Measurements from ENCODE around the gene TRIM39. TPM values are rescaled to one million over a fixed set of nuclear protein-coding genes. Genes with fewer than 3 reads are reported as not detected.

The TRIM39 gene
- total and polyA plus RNA-seq, 2 of the 13 experiments (the other 11 are each of a cell fraction or from before 2014, with no cell fraction given) = 7.7 to 14.6 TPM

DNA sequence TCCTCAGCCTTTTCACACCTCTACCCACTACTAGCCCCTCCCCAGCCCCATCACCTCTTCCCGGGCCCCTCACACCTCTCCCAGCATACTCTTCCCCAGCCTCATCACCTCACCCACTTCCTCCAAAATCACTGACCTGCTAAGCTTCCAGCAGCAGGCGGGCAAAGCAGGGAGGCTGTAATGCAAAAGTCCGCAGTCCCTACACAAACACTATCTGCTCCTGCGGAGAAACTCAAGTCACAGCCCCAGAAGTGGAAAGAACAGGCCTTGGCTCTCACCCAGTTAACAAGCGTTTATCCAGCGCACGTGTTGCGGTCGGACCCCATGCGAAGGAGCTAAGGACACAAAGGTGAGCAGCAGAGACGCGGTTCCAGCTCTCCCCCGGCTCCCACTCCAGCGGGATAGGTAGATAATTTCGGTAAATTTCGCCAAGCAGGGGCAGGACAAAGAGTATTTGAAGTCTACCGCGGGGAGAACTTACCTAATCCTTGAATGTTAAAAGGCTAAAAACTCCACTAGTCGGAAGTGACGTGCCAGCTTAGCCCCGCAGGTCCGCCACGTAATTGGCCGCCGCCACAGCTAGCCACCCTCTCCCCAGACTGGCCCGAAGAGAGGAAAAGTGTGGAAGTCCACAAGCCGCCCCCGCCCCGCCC lies 728 bp upstream of the TRIM39 start (continued):
- TF ChIP-seq, protein P1, sequence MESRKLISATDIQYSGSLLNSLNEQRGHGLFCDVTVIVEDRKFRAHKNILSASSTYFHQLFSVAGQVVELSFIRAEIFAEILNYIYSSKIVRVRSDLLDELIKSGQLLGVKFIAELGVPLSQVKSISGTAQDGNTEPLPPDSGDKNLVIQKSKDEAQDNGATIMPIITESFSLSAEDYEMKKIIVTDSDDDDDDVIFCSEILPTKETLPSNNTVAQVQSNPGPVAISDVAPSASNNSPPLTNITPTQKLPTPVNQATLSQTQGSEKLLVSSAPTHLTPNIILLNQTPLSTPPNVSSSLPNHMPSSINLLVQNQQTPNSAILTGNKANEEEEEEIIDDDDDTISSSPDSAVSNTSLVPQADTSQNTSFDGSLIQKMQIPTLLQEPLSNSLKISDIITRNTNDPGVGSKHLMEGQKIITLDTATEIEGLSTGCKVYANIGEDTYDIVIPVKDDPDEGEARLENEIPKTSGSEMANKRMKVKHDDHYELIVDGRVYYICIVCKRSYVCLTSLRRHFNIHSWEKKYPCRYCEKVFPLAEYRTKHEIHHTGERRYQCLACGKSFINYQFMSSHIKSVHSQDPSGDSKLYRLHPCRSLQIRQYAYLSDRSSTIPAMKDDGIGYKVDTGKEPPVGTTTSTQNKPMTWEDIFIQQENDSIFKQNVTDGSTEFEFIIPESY (CRISPR knock-in tag; IDR thresholded peaks at IDR 0.05) = no peak
- TF ChIP-seq, protein P2, sequence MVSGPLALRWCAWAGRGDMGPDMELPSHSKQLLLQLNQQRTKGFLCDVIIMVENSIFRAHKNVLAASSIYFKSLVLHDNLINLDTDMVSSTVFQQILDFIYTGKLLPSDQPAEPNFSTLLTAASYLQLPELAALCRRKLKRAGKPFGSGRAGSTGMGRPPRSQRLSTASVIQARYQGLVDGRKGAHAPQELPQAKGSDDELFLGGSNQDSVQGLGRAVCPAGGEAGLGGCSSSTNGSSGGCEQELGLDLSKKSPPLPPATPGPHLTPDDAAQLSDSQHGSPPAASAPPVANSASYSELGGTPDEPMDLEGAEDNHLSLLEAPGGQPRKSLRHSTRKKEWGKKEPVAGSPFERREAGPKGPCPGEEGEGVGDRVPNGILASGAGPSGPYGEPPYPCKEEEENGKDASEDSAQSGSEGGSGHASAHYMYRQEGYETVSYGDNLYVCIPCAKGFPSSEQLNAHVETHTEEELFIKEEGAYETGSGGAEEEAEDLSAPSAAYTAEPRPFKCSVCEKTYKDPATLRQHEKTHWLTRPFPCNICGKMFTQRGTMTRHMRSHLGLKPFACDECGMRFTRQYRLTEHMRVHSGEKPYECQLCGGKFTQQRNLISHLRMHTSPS (CRISPR knock-in tag; IDR thresholded peaks at IDR 0.05; ENCODE audit: low read depth) = no peak
- TF ChIP-seq MYC (CRISPR knock-in tag; IDR thresholded peaks at IDR 0.05; ENCODE audit: borderline replicate concordance) (peak; percentile 90), NPAS2 (CRISPR knock-in tag; IDR thresholded peaks at IDR 0.05; ENCODE audit: borderline replicate concordance) (no peak), ZNF44 (CRISPR knock-in tag; IDR thresholded peaks at IDR 0.05) (no peak), ZBTB3 (CRISPR knock-in tag; IDR thresholded peaks at IDR 0.05; ENCODE audit: borderline replicate concordance, low read depth) (no peak), RARG (CRISPR knock-in tag; IDR thresholded peaks at IDR 0.05; ENCODE audit: low read depth) (0 out of 2 replicates have a peak, but pooled peaks have one; percentile 49), ARNT (IDR thresholded peaks at IDR 0.05) (no peak), ZNF773 (CRISPR knock-in tag; IDR thresholded peaks at IDR 0.05; ENCODE audit: borderline replicate concordance) (no peak), TARDBP (CRISPR knock-in tag; IDR thresholded peaks at IDR 0.05) (peak; percentile 51; the same call in 1 of the 2 replicates), MAFK (conservative IDR thresholded peaks at IDR 0.05 in 1 of 2, IDR thresholded peaks at IDR 0.05 in 1 of 2; ENCODE audit: low read length in 2 of 2) (no peak), ZFAT (CRISPR knock-in tag; conservative IDR thresholded peaks at IDR 0.05) (no peak)
- TF ChIP-seq, protein P3, sequence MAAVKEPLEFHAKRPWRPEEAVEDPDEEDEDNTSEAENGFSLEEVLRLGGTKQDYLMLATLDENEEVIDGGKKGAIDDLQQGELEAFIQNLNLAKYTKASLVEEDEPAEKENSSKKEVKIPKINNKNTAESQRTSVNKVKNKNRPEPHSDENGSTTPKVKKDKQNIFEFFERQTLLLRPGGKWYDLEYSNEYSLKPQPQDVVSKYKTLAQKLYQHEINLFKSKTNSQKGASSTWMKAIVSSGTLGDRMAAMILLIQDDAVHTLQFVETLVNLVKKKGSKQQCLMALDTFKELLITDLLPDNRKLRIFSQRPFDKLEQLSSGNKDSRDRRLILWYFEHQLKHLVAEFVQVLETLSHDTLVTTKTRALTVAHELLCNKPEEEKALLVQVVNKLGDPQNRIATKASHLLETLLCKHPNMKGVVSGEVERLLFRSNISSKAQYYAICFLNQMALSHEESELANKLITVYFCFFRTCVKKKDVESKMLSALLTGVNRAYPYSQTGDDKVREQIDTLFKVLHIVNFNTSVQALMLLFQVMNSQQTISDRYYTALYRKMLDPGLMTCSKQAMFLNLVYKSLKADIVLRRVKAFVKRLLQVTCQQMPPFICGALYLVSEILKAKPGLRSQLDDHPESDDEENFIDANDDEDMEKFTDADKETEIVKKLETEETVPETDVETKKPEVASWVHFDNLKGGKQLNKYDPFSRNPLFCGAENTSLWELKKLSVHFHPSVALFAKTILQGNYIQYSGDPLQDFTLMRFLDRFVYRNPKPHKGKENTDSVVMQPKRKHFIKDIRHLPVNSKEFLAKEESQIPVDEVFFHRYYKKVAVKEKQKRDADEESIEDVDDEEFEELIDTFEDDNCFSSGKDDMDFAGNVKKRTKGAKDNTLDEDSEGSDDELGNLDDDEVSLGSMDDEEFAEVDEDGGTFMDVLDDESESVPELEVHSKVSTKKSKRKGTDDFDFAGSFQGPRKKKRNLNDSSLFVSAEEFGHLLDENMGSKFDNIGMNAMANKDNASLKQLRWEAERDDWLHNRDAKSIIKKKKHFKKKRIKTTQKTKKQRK (IDR thresholded peaks at IDR 0.05; ENCODE audit: low read length) = no peak
- TF ChIP-seq, protein P4, sequence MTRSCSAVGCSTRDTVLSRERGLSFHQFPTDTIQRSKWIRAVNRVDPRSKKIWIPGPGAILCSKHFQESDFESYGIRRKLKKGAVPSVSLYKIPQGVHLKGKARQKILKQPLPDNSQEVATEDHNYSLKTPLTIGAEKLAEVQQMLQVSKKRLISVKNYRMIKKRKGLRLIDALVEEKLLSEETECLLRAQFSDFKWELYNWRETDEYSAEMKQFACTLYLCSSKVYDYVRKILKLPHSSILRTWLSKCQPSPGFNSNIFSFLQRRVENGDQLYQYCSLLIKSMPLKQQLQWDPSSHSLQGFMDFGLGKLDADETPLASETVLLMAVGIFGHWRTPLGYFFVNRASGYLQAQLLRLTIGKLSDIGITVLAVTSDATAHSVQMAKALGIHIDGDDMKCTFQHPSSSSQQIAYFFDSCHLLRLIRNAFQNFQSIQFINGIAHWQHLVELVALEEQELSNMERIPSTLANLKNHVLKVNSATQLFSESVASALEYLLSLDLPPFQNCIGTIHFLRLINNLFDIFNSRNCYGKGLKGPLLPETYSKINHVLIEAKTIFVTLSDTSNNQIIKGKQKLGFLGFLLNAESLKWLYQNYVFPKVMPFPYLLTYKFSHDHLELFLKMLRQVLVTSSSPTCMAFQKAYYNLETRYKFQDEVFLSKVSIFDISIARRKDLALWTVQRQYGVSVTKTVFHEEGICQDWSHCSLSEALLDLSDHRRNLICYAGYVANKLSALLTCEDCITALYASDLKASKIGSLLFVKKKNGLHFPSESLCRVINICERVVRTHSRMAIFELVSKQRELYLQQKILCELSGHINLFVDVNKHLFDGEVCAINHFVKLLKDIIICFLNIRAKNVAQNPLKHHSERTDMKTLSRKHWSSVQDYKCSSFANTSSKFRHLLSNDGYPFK (CRISPR knock-in tag; IDR thresholded peaks at IDR 0.05; ENCODE audit: borderline replicate concordance) = peak; percentile 69
- TF ChIP-seq, protein P5, sequence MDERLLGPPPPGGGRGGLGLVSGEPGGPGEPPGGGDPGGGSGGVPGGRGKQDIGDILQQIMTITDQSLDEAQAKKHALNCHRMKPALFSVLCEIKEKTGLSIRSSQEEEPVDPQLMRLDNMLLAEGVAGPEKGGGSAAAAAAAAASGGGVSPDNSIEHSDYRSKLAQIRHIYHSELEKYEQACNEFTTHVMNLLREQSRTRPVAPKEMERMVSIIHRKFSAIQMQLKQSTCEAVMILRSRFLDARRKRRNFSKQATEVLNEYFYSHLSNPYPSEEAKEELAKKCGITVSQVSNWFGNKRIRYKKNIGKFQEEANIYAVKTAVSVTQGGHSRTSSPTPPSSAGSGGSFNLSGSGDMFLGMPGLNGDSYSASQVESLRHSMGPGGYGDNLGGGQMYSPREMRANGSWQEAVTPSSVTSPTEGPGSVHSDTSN (CRISPR knock-in tag; IDR thresholded peaks at IDR 0.05) = no peak
